Testis (tissue), 2 donors: ENCODE results near the gene TMEM164.

Experiments used
- CTCF ChIP-seq, 3 experiments: fragments of 450-650 bp in 2 of 3; fragments of 200-600 bp in 1 of 3; sonication (generic) in 1 of 3; IDR thresholded peaks; one replicate each; pipeline ENCODE4 v1.5.1; 2016 to 2019; ENCODE audit warnings: antibody characterized with exemption in 3 of 3, mild to moderate bottlenecking in 2 of 3, moderate library complexity in 1 of 3
- POLR2A ChIP-seq: fragments of 450-650 bp; IDR thresholded peaks from one replicate; pipeline ENCODE4 v1.6.1; 2017; ENCODE audit warnings: antibody characterized with exemption, mild to moderate bottlenecking, moderate library complexity

- TF ChIP-seq CTCF (IDR thresholded peaks at IDR 0.05) (no peak), POLR2A (no peak)
Measured at GRCh38 chrX:109992203-109992602, 10.7 kb upstream of the TMEM164 start.
